HT-29 (cell line): ENCODE results near the gene B3GALNT1. TPM values are rescaled to one million over a fixed set of nuclear protein-coding genes. Genes with fewer than 3 reads are reported as not detected.

Experiments used
- total RNA-seq: library from RNA; depleted of rRNA; stranded (reverse); fragments of >200 nt; shearing (Covaris generic); gene quantifications from 2 replicates; pipeline ENCODE4 v1.2.3, GENCODE V29; 2014; rRNA removed

B3GALNT1 gene
- total RNA-seq, 1 experiment from 2014 or later, result not detected

Other genes starting within 250 kb of the B3GALNT1 start
- gene NMD3, start 116.0 kb upstream of the B3GALNT1 start, total RNA-seq, result 29.3 and 30.9 TPM in 2 replicates